Measurements from ENCODE around the gene PLEKHA6. TPM values are rescaled to one million over a fixed set of nuclear protein-coding genes. Genes with fewer than 3 reads are reported as not detected.

Gene PLEKHA6
- polyA plus RNA-seq, 3 donors, result 0.08 TPM; not detected in 1

DNA sequence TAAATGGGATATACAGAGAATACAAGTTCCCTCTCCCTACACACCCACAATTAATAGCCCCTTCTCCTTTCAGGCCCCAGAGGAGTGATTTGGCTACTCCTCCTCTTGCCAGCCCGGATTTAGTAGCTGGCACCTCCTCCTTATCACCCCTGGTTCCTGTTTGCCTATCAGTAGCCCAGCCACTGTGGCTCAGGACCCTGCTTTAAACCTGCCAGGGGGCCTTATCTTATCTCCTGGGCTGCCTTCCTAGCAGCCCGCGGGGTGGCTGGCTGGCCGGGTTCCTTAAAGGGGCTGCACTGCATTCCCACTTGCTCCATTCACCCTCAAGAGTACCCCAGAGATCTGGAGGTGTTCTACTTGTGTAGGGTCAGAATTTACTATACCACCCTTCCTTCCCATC lies 70.4 kb downstream of the PLEKHA6 start:
- H3K27ac Mint-ChIP-seq, result no peak overlapping the region
- no peak overlapping the region for H3K9ac ChIP-seq (ENCODE audit: insufficient read depth, low read length, poor library complexity, severe bottlenecking)
- no peaks in the 10 kb centered on the region for H3K36me3 ChIP-seq (replicated peaks in 1 of 2; ENCODE audit: control insufficient read depth in 1 of 2, insufficient read depth in 2 of 2, low read length in 2 of 2)
- WGBS (ENCODE audit: insufficient coverage), result 11% methylated on average over 3 of the region's 4 CpGs
- intact Hi-C loops (cut with micrococcal nuclease), result no loop called here
- no peaks in the 10 kb centered on the region for H3K36me3 Mint-ChIP-seq
- H3K4me3 Mint-ChIP-seq, result no peak overlapping the region
- H4K20me1 ChIP-seq (ENCODE audit: insufficient read depth, low read length), result no peaks in the 10 kb centered on the region
- peaks cover 0 to 2% (median 0%) of the 10 kb centered on the region in 7 donors for H3K9me3 Mint-ChIP-seq
- no peaks in the 10 kb centered on the region for H3K9me3 ChIP-seq (replicated peaks in 1 of 2; ENCODE audit: control insufficient read depth in 1 of 2, insufficient read depth in 1 of 2, low read length in 2 of 2)
- peaks cover 37 to 39% of the 10 kb centered on the region in 2 donors for H3K4me1 ChIP-seq (ENCODE audit: control insufficient read depth in 1 of 2, insufficient read depth in 2 of 2, low read length in 2 of 2)
- H3K4me3 ChIP-seq (replicated peaks in 1 of 3; ENCODE audit: low read depth in 2 of 3, low read length in 3 of 3), result no peak overlapping the region
- DNase-seq, result no peak
- TF ChIP-seq, protein P1, sequence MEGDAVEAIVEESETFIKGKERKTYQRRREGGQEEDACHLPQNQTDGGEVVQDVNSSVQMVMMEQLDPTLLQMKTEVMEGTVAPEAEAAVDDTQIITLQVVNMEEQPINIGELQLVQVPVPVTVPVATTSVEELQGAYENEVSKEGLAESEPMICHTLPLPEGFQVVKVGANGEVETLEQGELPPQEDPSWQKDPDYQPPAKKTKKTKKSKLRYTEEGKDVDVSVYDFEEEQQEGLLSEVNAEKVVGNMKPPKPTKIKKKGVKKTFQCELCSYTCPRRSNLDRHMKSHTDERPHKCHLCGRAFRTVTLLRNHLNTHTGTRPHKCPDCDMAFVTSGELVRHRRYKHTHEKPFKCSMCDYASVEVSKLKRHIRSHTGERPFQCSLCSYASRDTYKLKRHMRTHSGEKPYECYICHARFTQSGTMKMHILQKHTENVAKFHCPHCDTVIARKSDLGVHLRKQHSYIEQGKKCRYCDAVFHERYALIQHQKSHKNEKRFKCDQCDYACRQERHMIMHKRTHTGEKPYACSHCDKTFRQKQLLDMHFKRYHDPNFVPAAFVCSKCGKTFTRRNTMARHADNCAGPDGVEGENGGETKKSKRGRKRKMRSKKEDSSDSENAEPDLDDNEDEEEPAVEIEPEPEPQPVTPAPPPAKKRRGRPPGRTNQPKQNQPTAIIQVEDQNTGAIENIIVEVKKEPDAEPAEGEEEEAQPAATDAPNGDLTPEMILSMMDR (IDR thresholded peaks at IDR 0.05), result no peak
- H3K27ac ChIP-seq (ENCODE audit: low read depth in 1 of 2, low read length in 2 of 2), result no peak overlapping the region
- peak overlapping the region; percentile 3 for H2AFZ ChIP-seq (ENCODE audit: insufficient read depth, low read depth, low read length, poor library complexity, severe bottlenecking)
- no peaks in the 10 kb centered on the region for H3K27me3 ChIP-seq (ENCODE audit: control insufficient read depth in 2 of 2, insufficient read depth in 2 of 2, low read length in 2 of 2)
- no peaks in the 10 kb centered on the region for H3K79me2 ChIP-seq (ENCODE audit: insufficient read depth, low read length)
- no peak overlapping the region for H3K4me2 ChIP-seq (replicated peaks; ENCODE audit: extremely low read depth, low read length, poor library complexity, severe bottlenecking)
- peaks cover 0 to 2% (median 0%) of the 10 kb centered on the region in 3 donors for H3K27me3 Mint-ChIP-seq (ENCODE audit: low read depth in 3 of 3)
- peaks cover 39% of the 10 kb centered on the region for H3K4me1 Mint-ChIP-seq

DNA sequence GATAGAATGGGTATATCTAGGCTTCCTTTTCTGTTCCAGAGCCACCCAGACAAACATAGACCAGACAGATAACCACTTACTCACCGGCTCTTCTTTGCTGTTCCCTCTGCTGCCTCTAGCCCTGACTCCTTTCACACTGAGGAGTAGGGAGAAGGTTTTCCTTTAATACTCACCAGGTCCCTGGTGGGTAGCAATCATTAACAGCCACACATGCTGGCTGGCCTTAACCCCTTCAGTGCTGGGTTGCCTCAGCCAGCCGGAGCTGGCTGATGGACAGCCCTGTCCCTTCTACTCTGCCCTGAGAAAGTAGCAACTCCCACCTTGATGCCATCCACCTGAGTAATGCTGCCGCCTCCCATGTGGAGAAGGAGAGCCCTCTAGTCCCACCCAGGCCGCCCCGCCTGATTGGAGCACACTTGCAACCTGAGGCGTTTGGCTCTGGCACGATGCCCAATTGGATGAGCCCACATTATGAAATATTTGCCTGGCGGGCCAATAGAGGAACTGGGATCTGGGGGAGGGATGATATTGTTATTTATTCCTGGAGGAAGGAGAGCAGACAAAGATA lies 71.6 kb downstream of the PLEKHA6 start:
- intact Hi-C loops (cut with micrococcal nuclease), result no loop called here
- no peaks in the 10 kb centered on the region for H4K20me1 ChIP-seq (ENCODE audit: insufficient read depth, low read length)
- peak overlapping the region; percentile 3 to 95 for H3K27ac ChIP-seq (ENCODE audit: low read depth in 1 of 2, low read length in 2 of 2)
- peak; percentile 32 to 55 (median 55) for DNase-seq
- H2AFZ ChIP-seq (ENCODE audit: insufficient read depth, low read depth, low read length, poor library complexity, severe bottlenecking), result peak overlapping the region; percentile 75
- H3K27ac Mint-ChIP-seq, result peak overlapping the region; percentile 17 to 99 (median 97)
- no peaks in the 10 kb centered on the region for H3K79me2 ChIP-seq (ENCODE audit: insufficient read depth, low read length)
- H3K4me1 ChIP-seq (ENCODE audit: control insufficient read depth in 1 of 2, insufficient read depth in 2 of 2, low read length in 2 of 2), result peaks cover 37 to 39% of the 10 kb centered on the region in 2 donors
- peak overlapping the region in 1 of 3 experiments; percentile 76 for H3K4me3 ChIP-seq (replicated peaks in 1 of 3; ENCODE audit: low read depth in 2 of 3, low read length in 3 of 3)
- peaks cover 0 to 2% (median 2%) of the 10 kb centered on the region in 3 donors for H3K27me3 Mint-ChIP-seq (ENCODE audit: low read depth in 3 of 3)
- no peaks in the 10 kb centered on the region for H3K36me3 ChIP-seq (replicated peaks in 1 of 2; ENCODE audit: control insufficient read depth in 1 of 2, insufficient read depth in 2 of 2, low read length in 2 of 2)
- no peaks in the 10 kb centered on the region for H3K27me3 ChIP-seq (ENCODE audit: control insufficient read depth in 2 of 2, insufficient read depth in 2 of 2, low read length in 2 of 2)
- H3K4me3 Mint-ChIP-seq, result peak overlapping the region in 1 of 2 donors; percentile 92
- WGBS (ENCODE audit: insufficient coverage), result 37% methylated on average over 5 of the region's 8 CpGs
- peak overlapping the region; percentile 84 for H3K4me2 ChIP-seq (replicated peaks; ENCODE audit: extremely low read depth, low read length, poor library complexity, severe bottlenecking)
- peaks cover 37% of the 10 kb centered on the region for H3K4me1 Mint-ChIP-seq
- TF ChIP-seq, protein P1 (IDR thresholded peaks at IDR 0.05), result no peak
- H3K9me3 Mint-ChIP-seq, result peaks cover 0 to 2% (median 0%) of the 10 kb centered on the region in 7 donors
- peak overlapping the region; percentile 71 for H3K9ac ChIP-seq (ENCODE audit: insufficient read depth, low read length, poor library complexity, severe bottlenecking)
- H3K9me3 ChIP-seq (replicated peaks in 1 of 2; ENCODE audit: control insufficient read depth in 1 of 2, insufficient read depth in 1 of 2, low read length in 2 of 2), result no peaks in the 10 kb centered on the region
- no peaks in the 10 kb centered on the region for H3K36me3 Mint-ChIP-seq

Data from CD14-positive monocyte (primary cell).